Esophagus muscularis mucosa (tissue), 4 donors: ENCODE data around the gene SLC9A1. TPM values are rescaled to one million over a fixed set of nuclear protein-coding genes. Genes with fewer than 3 reads are reported as not detected.

Experiments used
- DNase-seq: peaks from one replicate; pipeline ENCODE4 v3.0.0-alpha.2; 2017; ENCODE audit errors: extremely low spot score
- H3K27ac ChIP-seq, 4 donors: fragments of 200-600 bp; sonication (generic); replicated peaks in 1 of 4; 1 replicate in 3 of 4; 2 replicates in 1 of 4; pipeline ENCODE4 v1.5.1; 2016 to 2019; ENCODE audit warnings: mild to moderate bottlenecking in 1 of 4
- H3K27me3 ChIP-seq, 4 donors: fragments of 200-600 bp; sonication (generic); one replicate each; pipeline versions ENCODE4 v1.5.1 to v1.6.0; 2016 to 2019
- H3K36me3 ChIP-seq, 4 donors: fragments of 200-600 bp; sonication (generic); one replicate each; pipeline ENCODE4 v1.5.1; 2016 to 2019
- H3K4me1 ChIP-seq, 4 donors: fragments of 200-600 bp; sonication (generic); one replicate each; pipeline ENCODE4 v1.5.1; 2016 to 2019
- H3K4me3 ChIP-seq, 4 donors: fragments of 200-600 bp; sonication (generic); 1 replicate in 2 of 4; 2 replicates in 2 of 4; pipeline ENCODE4 v1.5.1; 2016 to 2019; ENCODE audit warnings: mild to moderate bottlenecking in 4 of 4, moderate library complexity in 1 of 4
- H3K9me3 ChIP-seq, 4 donors: fragments of 200-600 bp; sonication (generic); 1 replicate in 3 of 4; 2 replicates in 1 of 4; pipeline ENCODE4 v1.5.1; 2016 to 2019
- EP300 ChIP-seq: sonication (generic); formaldehyde crosslinking; IDR thresholded peaks from one replicate; pipeline ENCODE4 v1.6.1; 2017; ENCODE audit warnings: antibody characterized with exemption
- POLR2A ChIP-seq: fragments of 450-650 bp; IDR thresholded peaks from one replicate; pipeline ENCODE4 v1.6.1; 2017; ENCODE audit warnings: antibody characterized with exemption, moderate library complexity, mild to moderate bottlenecking, low read depth
- POLR2AphosphoS5 ChIP-seq, 2 donors: sonication (generic); formaldehyde crosslinking; IDR thresholded peaks; one replicate each; pipeline ENCODE4 v1.6.1; 2017; ENCODE audit warnings: antibody characterized with exemption in 2 of 2
- WGBS: methylation state at CpG from one replicate; pipeline ENCODE4 v1.1.5; 2018; 5-methylcytosine and 5-hydroxymethylcytosine counted together
- intact Hi-C: fragments of 100-400 bp; cut with DNase I; formaldehyde crosslinking; loops from one replicate; pipeline ENCODE4 v1.15.1; 2023
- total RNA-seq, 4 donors: library from RNA; depleted of rRNA; stranded (reverse); fragments of >200 nt; gene quantifications; one replicate each; pipeline versions ENCODE4 v1.1.0 to v1.2.1, GENCODE V29; 2016
- TF ChIP-seq, protein P1 (sequence below), 3 experiments: fragments of 200-600 bp in 2 of 3; fragments of 450-650 bp in 1 of 3; sonication (generic) in 2 of 3; IDR thresholded peaks; one replicate each; pipeline ENCODE4 v1.5.1; 2017 to 2019; ENCODE audit warnings: antibody characterized with exemption in 3 of 3, mild to moderate bottlenecking in 2 of 3, moderate library complexity in 1 of 3

Gene SLC9A1
- total RNA-seq, 4 donors from 2014 or later, result 8.3 to 29.2 (median 11.4) TPM

DNA sequence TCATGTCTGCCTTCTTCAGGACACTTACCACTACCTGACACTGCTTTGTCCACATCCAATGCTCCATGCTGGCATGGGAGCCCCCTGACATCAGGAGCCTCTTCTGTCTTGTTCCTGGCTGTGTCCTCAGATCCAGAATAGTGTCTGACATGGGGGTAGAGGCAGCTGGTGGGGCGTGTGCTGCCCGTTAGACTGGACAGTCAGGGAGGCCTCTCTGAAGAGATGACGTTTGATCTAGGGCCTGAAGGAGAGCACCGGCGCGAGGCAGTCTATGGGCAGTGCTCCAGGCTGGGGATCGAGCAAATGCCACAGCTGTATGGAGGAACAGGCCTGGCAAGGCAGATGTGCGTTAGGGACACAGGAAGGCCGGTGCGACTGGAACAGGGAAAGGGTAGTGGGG lies 16.6 kb downstream of the SLC9A1 start:
- Histone ChIP-seq H3K27me3 (no peaks in the 10 kb centered on the region), H3K27ac (no peak overlapping the region), H3K36me3 (peaks cover 0 to 7% (median 0%) of the 10 kb centered on the region in 4 donors), H3K4me3 (no peak overlapping the region), H3K4me1 (peaks cover 51 to 63% (median 55%) of the 10 kb centered on the region in 4 donors), H3K9me3 (no peaks in the 10 kb centered on the region)
- TF ChIP-seq POLR2A (no peak), EP300 (no peak), POLR2AphosphoS5 (IDR thresholded peaks at IDR 0.05) (no peak)
- TF ChIP-seq, protein P1, sequence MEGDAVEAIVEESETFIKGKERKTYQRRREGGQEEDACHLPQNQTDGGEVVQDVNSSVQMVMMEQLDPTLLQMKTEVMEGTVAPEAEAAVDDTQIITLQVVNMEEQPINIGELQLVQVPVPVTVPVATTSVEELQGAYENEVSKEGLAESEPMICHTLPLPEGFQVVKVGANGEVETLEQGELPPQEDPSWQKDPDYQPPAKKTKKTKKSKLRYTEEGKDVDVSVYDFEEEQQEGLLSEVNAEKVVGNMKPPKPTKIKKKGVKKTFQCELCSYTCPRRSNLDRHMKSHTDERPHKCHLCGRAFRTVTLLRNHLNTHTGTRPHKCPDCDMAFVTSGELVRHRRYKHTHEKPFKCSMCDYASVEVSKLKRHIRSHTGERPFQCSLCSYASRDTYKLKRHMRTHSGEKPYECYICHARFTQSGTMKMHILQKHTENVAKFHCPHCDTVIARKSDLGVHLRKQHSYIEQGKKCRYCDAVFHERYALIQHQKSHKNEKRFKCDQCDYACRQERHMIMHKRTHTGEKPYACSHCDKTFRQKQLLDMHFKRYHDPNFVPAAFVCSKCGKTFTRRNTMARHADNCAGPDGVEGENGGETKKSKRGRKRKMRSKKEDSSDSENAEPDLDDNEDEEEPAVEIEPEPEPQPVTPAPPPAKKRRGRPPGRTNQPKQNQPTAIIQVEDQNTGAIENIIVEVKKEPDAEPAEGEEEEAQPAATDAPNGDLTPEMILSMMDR (IDR thresholded peaks at IDR 0.05), result no peak
- 86% methylated on average over 10 of the region's 10 CpGs for WGBS
- DNase-seq, result no peak
- intact Hi-C loops, result no loop called here

GRCh38 chr1:27137544-27138075 lies 17.3 kb downstream of the SLC9A1 start:
- Histone ChIP-seq H3K27me3 (no peaks in the 10 kb centered on the region), H3K4me3 (no peak overlapping the region), H3K27ac (peak overlapping the region in 3 of 4 donors; percentile 14 to 47 (median 42)), H3K9me3 (no peaks in the 10 kb centered on the region), H3K36me3 (peaks cover 0 to 7% (median 0%) of the 10 kb centered on the region in 4 donors), H3K4me1 (peaks cover 47 to 55% (median 49%) of the 10 kb centered on the region in 4 donors)
- TF ChIP-seq, protein P1 (IDR thresholded peaks at IDR 0.05), result no peak
- TF ChIP-seq POLR2A, result no peak
- TF ChIP-seq EP300, result no peak
- TF ChIP-seq POLR2AphosphoS5 (IDR thresholded peaks at IDR 0.05), result no peak
- intact Hi-C loops, result no loop called here
- 86% methylated on average over 11 of the region's 11 CpGs for WGBS
- DNase-seq, result no peak

DNA sequence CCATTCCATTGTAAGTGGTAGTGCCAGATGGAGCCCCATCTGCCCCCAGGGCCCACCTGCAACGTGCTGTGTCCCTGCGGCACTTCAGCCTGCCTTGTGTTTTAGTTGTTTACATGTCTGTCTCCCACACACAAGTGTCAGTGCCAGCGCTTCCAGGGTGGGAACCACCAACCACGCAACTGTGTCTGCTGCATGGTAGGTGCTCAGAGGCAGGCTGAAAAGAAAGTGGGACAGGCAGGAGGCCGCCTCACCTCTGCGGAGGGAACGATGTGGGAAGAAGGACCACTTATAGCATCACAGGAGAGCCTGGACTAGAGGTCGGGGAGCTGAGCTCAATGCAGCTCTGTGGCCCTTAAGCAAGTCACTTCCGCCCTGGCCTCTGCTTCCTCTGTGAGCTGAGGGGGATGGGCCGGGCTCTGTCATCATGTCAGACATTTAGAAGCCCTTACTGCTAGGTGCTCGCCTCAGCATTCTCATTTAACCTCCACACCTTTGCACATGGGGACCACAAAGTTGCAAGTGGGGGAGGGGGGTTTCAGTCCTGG lies 17.9 kb downstream of the SLC9A1 start:
- TF ChIP-seq POLR2A (no peak), POLR2AphosphoS5 (IDR thresholded peaks at IDR 0.05) (no peak)
- Histone ChIP-seq H3K4me3 (no peak overlapping the region), H3K27ac (peak overlapping the region; percentile 14 to 47 (median 43)), H3K9me3 (no peaks in the 10 kb centered on the region), H3K27me3 (no peaks in the 10 kb centered on the region), H3K4me1 (peaks cover 42 to 50% (median 47%) of the 10 kb centered on the region in 4 donors), H3K36me3 (peaks cover 0 to 7% (median 0%) of the 10 kb centered on the region in 4 donors)
- intact Hi-C loops, result no loop called here
- DNase-seq, result no peak
- 62% methylated on average over 9 of the region's 11 CpGs for WGBS

- intact Hi-C loops, result no loop called here
- Histone ChIP-seq H3K36me3 (peaks cover 0 to 7% (median 0%) of the 10 kb centered on the region in 4 donors), H3K4me3 (no peak overlapping the region), H3K27ac (peak overlapping the region in 1 of 4 donors; percentile 47), H3K4me1 (peaks cover 35 to 46% (median 40%) of the 10 kb centered on the region in 4 donors), H3K9me3 (no peaks in the 10 kb centered on the region), H3K27me3 (no peaks in the 10 kb centered on the region)
- 47% methylated on average over 3 of the region's 3 CpGs for WGBS
- TF ChIP-seq POLR2A, result no peak
- no peak for TF ChIP-seq EP300
- TF ChIP-seq, protein P1 (IDR thresholded peaks at IDR 0.05), result no peak
- TF ChIP-seq POLR2AphosphoS5 (IDR thresholded peaks at IDR 0.05), result no peak
- DNase-seq, result no peak
Observed at GRCh38 chr1:27136236-27136551, 18.7 kb downstream of the SLC9A1 start.

DNA sequence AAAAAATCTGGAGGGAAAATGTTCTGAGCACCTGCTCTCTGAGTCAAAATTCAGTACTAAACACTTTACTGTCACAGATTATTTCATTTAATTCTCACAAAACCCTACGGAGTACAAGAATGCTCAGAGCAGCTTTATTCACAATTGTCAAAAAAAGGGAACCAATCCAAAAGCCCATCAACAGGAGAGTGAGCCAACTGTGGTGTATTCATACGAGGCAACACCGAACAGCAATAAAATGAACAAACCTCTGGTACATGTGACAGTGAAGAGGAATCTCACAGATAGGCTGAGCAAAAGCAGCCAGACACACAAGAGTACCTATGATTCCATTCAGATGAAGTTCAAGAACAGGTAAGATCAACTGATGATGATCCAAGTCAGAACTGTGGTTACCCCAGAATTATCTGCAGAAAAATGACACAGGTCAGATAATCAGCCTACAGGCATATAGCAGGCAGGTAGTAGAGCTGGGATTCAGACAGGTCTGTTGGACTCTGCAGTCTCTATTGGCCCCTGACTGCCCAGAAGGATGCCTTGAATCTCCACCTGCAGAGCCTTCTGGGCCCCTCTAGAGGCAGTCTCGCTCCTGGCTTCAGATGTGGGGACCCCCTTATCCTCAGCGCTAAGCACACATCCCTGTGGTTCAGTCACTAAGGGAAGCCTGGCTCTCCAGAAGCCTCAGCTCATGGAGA lies 19.2 kb downstream of the SLC9A1 start:
- TF ChIP-seq POLR2AphosphoS5 (IDR thresholded peaks at IDR 0.05), result no peak
- TF ChIP-seq, protein P1 (IDR thresholded peaks at IDR 0.05), result no peak
- no peak for TF ChIP-seq EP300
- no peak for TF ChIP-seq POLR2A
- Histone ChIP-seq H3K4me1 (peaks cover 35 to 50% (median 39%) of the 10 kb centered on the region in 4 donors), H3K9me3 (no peaks in the 10 kb centered on the region), H3K27ac (no peak overlapping the region), H3K27me3 (no peaks in the 10 kb centered on the region), H3K4me3 (no peak overlapping the region), H3K36me3 (peaks cover 0 to 7% (median 0%) of the 10 kb centered on the region in 4 donors)
- WGBS, result 45% methylated on average over 3 of the region's 5 CpGs
- DNase-seq, result no peak
- intact Hi-C loops, result no loop called here
